Activated naive CD4-positive, alpha-beta T cell treated with anti-CD3 and anti-CD28 coated beads for 36 hours (primary cell): ENCODE results near the gene GRIK1. TPM values are rescaled to one million over a fixed set of nuclear protein-coding genes. Genes with fewer than 3 reads are reported as not detected.

Experiments used
- CTCF ChIA-PET: fragments of 350-600 bp; sonication (Branson Sonifier 250); formaldehyde crosslinking; loops from one replicate; lab custom pipeline; 2021; ENCODE audit warnings: antibody characterized with exemption; lab: Charles Lee
- DNase-seq: peaks from one replicate; pipeline ENCODE4 v3.0.0-alpha.2; 2020
- H3K27ac Mint-ChIP-seq: one replicate; pipeline ENCODE4 v1.8.0; 2021; ENCODE audit warnings: mild to moderate bottlenecking, mixed read lengths
- H3K27me3 Mint-ChIP-seq: one replicate; pipeline ENCODE4 v1.8.0; 2021; ENCODE audit warnings: low read depth, mixed read lengths
- H3K36me3 Mint-ChIP-seq: one replicate; pipeline ENCODE4 v1.8.0; 2021; ENCODE audit warnings: low read depth, mixed read lengths
- H3K4me1 Mint-ChIP-seq: one replicate; pipeline ENCODE4 v1.8.0; 2021; ENCODE audit warnings: low read depth, mixed read lengths
- H3K4me3 Mint-ChIP-seq: one replicate; pipeline ENCODE4 v1.8.0; 2021; ENCODE audit warnings: mild to moderate bottlenecking, moderate library complexity, mixed read lengths
- H3K9me3 Mint-ChIP-seq: one replicate; pipeline ENCODE4 v1.8.0; 2021; ENCODE audit warnings: mixed read lengths
- intact Hi-C: fragments of 100-400 bp; cut with micrococcal nuclease; formaldehyde crosslinking; loops from one replicate; pipeline ENCODE4 v1.15.1; 2023
- total RNA-seq, 2 experiments: library from RNA; stranded (reverse); gene quantifications; one replicate each; pipeline ENCODE4 v1.2.3, GENCODE V29; 2021

Gene GRIK1
- total RNA-seq, 2 experiments from 2014 or later, result not detected

DNA sequence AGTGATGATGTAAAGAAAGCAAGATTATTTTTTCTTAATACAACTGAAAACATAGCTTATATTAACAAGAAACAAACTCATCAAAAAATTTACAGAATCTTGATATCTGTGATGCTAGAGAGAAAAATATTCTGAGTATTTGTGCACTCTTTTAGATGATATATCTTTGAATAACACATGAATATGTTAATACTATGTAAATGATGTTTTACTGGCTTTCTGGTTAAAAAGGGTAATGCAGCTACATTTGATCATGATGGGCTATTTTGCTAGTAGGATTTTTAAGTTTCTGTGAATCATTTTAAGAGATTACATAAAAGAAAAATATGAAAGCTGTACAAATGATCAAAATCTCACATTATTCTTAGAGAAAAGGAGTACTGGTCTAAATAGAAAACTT lies 114.5 kb downstream of the GRIK1 start:
- no peak overlapping the region for H3K4me3 Mint-ChIP-seq
- CTCF ChIA-PET, result no interaction called here

DNA sequence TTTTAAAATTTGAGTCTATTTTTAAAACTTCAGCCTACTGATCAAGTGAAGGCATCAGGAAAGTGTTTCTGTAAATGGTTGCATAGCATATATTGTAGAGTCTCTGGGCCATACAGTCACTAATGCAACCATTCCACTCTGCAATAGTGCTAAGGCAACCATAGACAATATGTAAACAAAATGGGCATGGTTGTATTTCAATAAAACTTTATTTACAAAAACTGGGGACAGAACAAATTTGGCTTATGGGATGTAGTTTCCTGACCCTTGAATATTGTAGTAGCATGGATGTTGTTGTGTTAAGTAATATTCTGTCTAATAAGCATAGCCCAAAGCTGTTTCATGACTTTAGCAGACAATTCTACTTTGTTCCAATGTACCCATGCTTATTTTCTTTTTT lies 117.7 kb downstream of the GRIK1 start:
- Mint-ChIP-seq H3K27ac (no peak overlapping the region), H3K9me3 (no peaks in the 10 kb centered on the region), H3K27me3 (peaks cover 2% of the 10 kb centered on the region), H3K36me3 (no peaks in the 10 kb centered on the region), H3K4me3 (no peak overlapping the region), H3K4me1 (no peaks in the 10 kb centered on the region)
- CTCF ChIA-PET, result interaction anchor here (0.9 to 1.6 kb wide), 2 partner anchors 27 to 54 kb away, joined by 3 to 4 read pairs; no protein-coding TSS in a partner anchor
- intact Hi-C loops, result no loop called here
- no peak for DNase-seq

More for the DNA sequence above, 114.5 kb downstream of the GRIK1 start:
- intact Hi-C loops, result no loop called here
- Mint-ChIP-seq H3K36me3 (no peaks in the 10 kb centered on the region), H3K9me3 (no peaks in the 10 kb centered on the region), H3K27ac (no peak overlapping the region), H3K27me3 (no peaks in the 10 kb centered on the region), H3K4me1 (no peaks in the 10 kb centered on the region)
- no peak for DNase-seq

DNA sequence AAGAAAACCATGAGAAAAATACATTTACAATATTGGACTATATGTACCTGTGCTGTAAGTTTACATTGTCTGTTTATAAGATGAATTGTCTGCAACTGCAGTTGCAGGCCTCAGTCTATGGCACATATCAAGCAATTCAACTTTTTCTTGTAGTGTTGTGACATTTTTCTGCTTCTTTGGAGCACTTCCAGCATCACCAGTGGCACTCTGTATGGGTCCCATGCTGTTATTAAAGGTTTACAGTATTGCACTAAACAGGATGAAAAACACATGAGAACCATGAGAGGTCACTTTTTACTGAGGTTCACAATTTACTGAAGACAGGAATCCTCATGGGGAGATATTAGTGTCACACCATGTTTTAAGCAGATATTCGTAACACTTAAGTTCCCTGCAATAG lies 118.6 kb downstream of the GRIK1 start:
- no peak overlapping the region for H3K27ac Mint-ChIP-seq
- no peak overlapping the region for H3K4me3 Mint-ChIP-seq
- H3K4me1 Mint-ChIP-seq, result no peaks in the 10 kb centered on the region
- no peaks in the 10 kb centered on the region for H3K9me3 Mint-ChIP-seq
- CTCF ChIA-PET, result no interaction called here
- DNase-seq, result no peak
- H3K36me3 Mint-ChIP-seq, result no peaks in the 10 kb centered on the region
- intact Hi-C loops, result no loop called here
- peaks cover 2% of the 10 kb centered on the region for H3K27me3 Mint-ChIP-seq

- CTCF ChIA-PET, result no interaction called here
These were observed 120.0 kb downstream of the GRIK1 start for GRCh38 chr21:29819675-29820326.

DNA sequence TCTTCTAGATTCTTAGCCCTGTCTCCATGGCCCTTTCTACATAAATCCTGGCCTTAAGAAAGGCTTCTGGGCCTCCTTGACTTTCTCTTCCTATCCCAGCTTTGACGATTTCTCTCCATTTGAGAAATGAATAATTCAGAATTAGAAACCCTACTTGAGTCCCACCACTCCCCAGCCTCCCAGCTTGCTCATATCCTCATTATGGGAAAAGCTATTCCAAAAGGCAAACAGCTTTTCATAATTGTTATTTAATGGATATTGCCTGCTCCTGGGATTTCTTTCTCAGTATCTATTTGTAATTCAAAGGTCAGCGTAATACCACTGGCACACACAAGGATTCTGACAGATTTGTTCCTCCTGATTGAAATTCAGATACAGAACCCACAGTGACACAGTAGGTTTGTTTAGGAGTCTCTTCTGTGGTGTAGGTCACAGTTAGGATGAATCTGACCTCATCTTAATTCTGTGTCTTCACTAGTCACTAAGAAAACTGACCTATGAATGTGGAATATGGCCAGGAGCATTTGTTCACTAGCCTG lies 121.3 kb downstream of the GRIK1 start:
- H3K27ac Mint-ChIP-seq, result no peak overlapping the region
- H3K9me3 Mint-ChIP-seq, result no peaks in the 10 kb centered on the region
- no peak for DNase-seq
- CTCF ChIA-PET, result no interaction called here
- H3K27me3 Mint-ChIP-seq, result peaks cover 5% of the 10 kb centered on the region
- H3K36me3 Mint-ChIP-seq, result no peaks in the 10 kb centered on the region
- intact Hi-C loops, result no loop called here
- no peak overlapping the region for H3K4me3 Mint-ChIP-seq
- no peaks in the 10 kb centered on the region for H3K4me1 Mint-ChIP-seq

More at GRCh38 chr21:29819675-29820326, 120.0 kb downstream of the GRIK1 start:
- Mint-ChIP-seq H3K36me3 (no peaks in the 10 kb centered on the region), H3K4me3 (no peak overlapping the region), H3K27me3 (peaks cover 2% of the 10 kb centered on the region), H3K9me3 (no peaks in the 10 kb centered on the region), H3K4me1 (no peaks in the 10 kb centered on the region), H3K27ac (no peak overlapping the region)
- no peak for DNase-seq
- intact Hi-C loops, result no loop called here

GRCh38 chr21:29817450-29817849 lies 122.3 kb downstream of the GRIK1 start:
- peaks cover 5% of the 10 kb centered on the region for H3K27me3 Mint-ChIP-seq
- no peaks in the 10 kb centered on the region for H3K9me3 Mint-ChIP-seq
- intact Hi-C loops, result no loop called here
- CTCF ChIA-PET, result no interaction called here
- DNase-seq, result peak; percentile 9
- H3K4me3 Mint-ChIP-seq, result no peak overlapping the region
- H3K27ac Mint-ChIP-seq, result no peak overlapping the region
- H3K4me1 Mint-ChIP-seq, result no peaks in the 10 kb centered on the region
- H3K36me3 Mint-ChIP-seq, result no peaks in the 10 kb centered on the region

GRCh38 chr21:29812947-29813346 lies 126.8 kb downstream of the GRIK1 start:
- H3K4me1 Mint-ChIP-seq, result no peaks in the 10 kb centered on the region
- H3K36me3 Mint-ChIP-seq, result no peaks in the 10 kb centered on the region
- H3K27ac Mint-ChIP-seq, result no peak overlapping the region
- no peak for DNase-seq
- CTCF ChIA-PET, result no interaction called here
- no peaks in the 10 kb centered on the region for H3K9me3 Mint-ChIP-seq
- no peak overlapping the region for H3K4me3 Mint-ChIP-seq
- peaks cover 7% of the 10 kb centered on the region for H3K27me3 Mint-ChIP-seq
- intact Hi-C loops, result no loop called here

DNA sequence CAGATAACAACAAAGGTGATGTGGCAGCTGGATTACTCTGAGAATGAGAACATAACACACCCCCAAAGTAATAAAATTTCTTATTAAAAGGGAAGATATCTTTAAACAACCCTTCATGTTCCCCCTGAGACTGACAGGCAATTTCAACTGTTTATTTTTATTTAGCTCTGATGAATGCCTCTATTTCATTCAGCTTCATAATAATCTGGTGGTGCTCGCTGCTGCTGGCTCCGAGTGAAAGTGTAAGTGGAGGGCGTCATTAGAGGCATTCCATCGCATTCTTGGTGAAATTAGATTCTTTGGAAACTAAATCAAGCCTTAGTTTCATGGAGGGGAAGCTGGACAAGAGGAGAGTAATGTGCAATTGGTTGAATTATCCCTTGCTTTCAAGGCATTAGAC lies 128.9 kb downstream of the GRIK1 start:
- Mint-ChIP-seq H3K4me3 (no peak overlapping the region), H3K4me1 (no peaks in the 10 kb centered on the region), H3K36me3 (no peaks in the 10 kb centered on the region), H3K27me3 (peaks cover 5% of the 10 kb centered on the region), H3K9me3 (no peaks in the 10 kb centered on the region), H3K27ac (no peak overlapping the region)
- intact Hi-C loops, result no loop called here
- CTCF ChIA-PET, result no interaction called here
- no peak for DNase-seq

DNA sequence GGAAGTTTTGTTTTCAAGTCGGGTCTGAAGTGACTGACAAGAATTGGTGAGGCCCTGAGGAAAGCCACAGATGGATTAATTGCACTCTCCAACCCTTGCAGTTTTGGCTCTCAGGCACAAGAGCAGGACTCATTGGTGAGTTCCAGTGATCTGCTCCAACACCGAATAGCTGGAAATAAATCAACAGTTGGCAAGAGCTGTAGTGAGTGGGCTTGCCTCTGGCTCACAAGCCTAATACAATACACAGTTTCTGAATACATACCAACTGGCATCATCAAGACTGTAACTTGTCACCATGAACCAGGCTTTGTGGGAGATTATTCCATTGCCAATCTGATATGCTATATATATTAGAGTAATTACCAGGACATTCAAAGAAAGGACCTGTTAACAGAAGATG lies 131.6 kb downstream of the GRIK1 start:
- Mint-ChIP-seq H3K4me1 (no peaks in the 10 kb centered on the region), H3K27ac (no peak overlapping the region), H3K4me3 (no peak overlapping the region), H3K36me3 (no peaks in the 10 kb centered on the region), H3K27me3 (peaks cover 2% of the 10 kb centered on the region), H3K9me3 (no peaks in the 10 kb centered on the region)
- no peak for DNase-seq
- CTCF ChIA-PET, result no interaction called here
- intact Hi-C loops, result no loop called here

- H3K36me3 Mint-ChIP-seq, result no peaks in the 10 kb centered on the region
- H3K27ac Mint-ChIP-seq, result no peak overlapping the region
- CTCF ChIA-PET, result no interaction called here
These were observed 134.7 kb downstream of the GRIK1 start for GRCh38 chr21:29805105-29805504.

GRCh38 chr21:29803191-29803590 lies 136.6 kb downstream of the GRIK1 start:
- intact Hi-C loops, result no loop called here
- CTCF ChIA-PET, result interaction anchor here (0.9 kb wide), 1 partner anchor 46 kb away, joined by 3 read pairs; no protein-coding TSS in a partner anchor
- H3K9me3 Mint-ChIP-seq, result no peaks in the 10 kb centered on the region

More at GRCh38 chr21:29805105-29805504, 134.7 kb downstream of the GRIK1 start:
- H3K27me3 Mint-ChIP-seq, result peaks cover 6% of the 10 kb centered on the region
- H3K4me3 Mint-ChIP-seq, result no peak overlapping the region
- no peaks in the 10 kb centered on the region for H3K4me1 Mint-ChIP-seq
- no peak for DNase-seq
- intact Hi-C loops, result no loop called here
- no peaks in the 10 kb centered on the region for H3K9me3 Mint-ChIP-seq

GRCh38 chr21:29801122-29801521 lies 138.7 kb downstream of the GRIK1 start:
- H3K9me3 Mint-ChIP-seq, result no peaks in the 10 kb centered on the region
- peaks cover 11% of the 10 kb centered on the region for H3K27me3 Mint-ChIP-seq
- intact Hi-C loops, result no loop called here
- DNase-seq, result no peak
- no peaks in the 10 kb centered on the region for H3K4me1 Mint-ChIP-seq
- H3K4me3 Mint-ChIP-seq, result no peak overlapping the region
- no peak overlapping the region for H3K27ac Mint-ChIP-seq
- CTCF ChIA-PET, result no interaction called here
- no peaks in the 10 kb centered on the region for H3K36me3 Mint-ChIP-seq

More at GRCh38 chr21:29803191-29803590, 136.6 kb downstream of the GRIK1 start:
- Mint-ChIP-seq H3K4me1 (no peaks in the 10 kb centered on the region), H3K4me3 (no peak overlapping the region), H3K27ac (no peak overlapping the region), H3K27me3 (peaks cover 11% of the 10 kb centered on the region), H3K36me3 (no peaks in the 10 kb centered on the region)
- no peak for DNase-seq

GRCh38 chr21:29800056-29800455 lies 139.7 kb downstream of the GRIK1 start:
- H3K27ac Mint-ChIP-seq, result no peak overlapping the region
- intact Hi-C loops, result no loop called here
- CTCF ChIA-PET, result no interaction called here
- DNase-seq, result no peak
- peaks cover 14% of the 10 kb centered on the region for H3K27me3 Mint-ChIP-seq
- H3K36me3 Mint-ChIP-seq, result no peaks in the 10 kb centered on the region
- no peaks in the 10 kb centered on the region for H3K4me1 Mint-ChIP-seq
- H3K9me3 Mint-ChIP-seq, result no peaks in the 10 kb centered on the region
- no peak overlapping the region for H3K4me3 Mint-ChIP-seq
